ENCODE data around the gene HAPLN3. TPM values are rescaled to one million over a fixed set of nuclear protein-coding genes. Genes with fewer than 3 reads are reported as not detected.

Gene HAPLN3
- total RNA-seq, 1 donor from 2014 or later, result 189 TPM

DNA sequence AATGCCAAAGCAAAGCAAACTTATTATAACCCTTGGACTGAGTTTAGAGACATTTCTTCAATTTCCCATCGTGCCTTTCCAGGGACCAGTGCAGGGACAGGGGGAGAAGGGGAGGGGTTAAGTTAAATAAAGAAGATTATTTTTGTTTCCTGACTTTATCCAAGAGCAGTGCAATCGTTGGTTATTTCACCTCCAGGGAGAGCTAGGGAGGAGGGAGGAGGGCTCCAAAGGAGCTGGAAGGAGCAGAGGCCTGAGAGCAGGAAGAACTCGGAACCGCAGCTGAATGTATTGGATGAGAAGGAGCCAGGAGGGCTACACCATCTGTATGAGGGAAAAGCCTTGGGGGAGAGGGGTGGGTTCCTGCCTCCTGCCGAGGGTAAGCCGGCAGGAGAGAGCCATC lies 20.7 kb downstream of the HAPLN3 start:
- no peak for DNase-seq (ENCODE audit: low spot score in 2 of 2)
- Histone ChIP-seq H3K4me1 (peaks cover 0 to 10% of the 10 kb centered on the region in 2 donors), H3K27me3 (no peaks in the 10 kb centered on the region), H3K27ac (peak overlapping the region; percentile 31 to 65), H3K9me3 (no peaks in the 10 kb centered on the region), H3K36me3 (peaks cover 0 to 37% of the 10 kb centered on the region in 2 donors), H3K4me3 (peak overlapping the region in 1 of 2 donors; percentile 46)
- TF ChIP-seq, protein P1, sequence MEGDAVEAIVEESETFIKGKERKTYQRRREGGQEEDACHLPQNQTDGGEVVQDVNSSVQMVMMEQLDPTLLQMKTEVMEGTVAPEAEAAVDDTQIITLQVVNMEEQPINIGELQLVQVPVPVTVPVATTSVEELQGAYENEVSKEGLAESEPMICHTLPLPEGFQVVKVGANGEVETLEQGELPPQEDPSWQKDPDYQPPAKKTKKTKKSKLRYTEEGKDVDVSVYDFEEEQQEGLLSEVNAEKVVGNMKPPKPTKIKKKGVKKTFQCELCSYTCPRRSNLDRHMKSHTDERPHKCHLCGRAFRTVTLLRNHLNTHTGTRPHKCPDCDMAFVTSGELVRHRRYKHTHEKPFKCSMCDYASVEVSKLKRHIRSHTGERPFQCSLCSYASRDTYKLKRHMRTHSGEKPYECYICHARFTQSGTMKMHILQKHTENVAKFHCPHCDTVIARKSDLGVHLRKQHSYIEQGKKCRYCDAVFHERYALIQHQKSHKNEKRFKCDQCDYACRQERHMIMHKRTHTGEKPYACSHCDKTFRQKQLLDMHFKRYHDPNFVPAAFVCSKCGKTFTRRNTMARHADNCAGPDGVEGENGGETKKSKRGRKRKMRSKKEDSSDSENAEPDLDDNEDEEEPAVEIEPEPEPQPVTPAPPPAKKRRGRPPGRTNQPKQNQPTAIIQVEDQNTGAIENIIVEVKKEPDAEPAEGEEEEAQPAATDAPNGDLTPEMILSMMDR (IDR thresholded peaks at IDR 0.05), result no peak
- intact Hi-C loops (cut with DNase I), result loop anchor here (5.0 kb wide), 1 partner anchor 217 kb away; no protein-coding TSS in a partner anchor

DNA sequence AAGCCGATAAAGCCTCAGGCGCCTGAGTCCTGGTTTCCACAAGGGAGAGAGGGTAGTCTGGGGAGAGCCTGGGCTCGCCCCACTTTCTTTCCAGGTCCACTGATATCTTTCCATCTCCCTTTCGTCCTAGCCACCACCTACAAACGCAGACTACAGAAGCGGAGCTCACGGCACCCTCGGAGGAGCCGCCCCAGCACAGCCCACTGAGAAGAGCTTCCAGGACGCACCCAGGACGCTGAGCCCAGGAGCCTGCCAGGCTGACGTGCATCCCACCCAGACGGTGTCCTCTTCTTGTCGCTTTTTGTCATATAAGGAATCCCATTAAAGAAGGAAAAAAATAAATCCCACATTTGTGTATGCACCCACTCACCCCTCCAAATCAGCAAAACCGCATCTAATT lies 21.1 kb downstream of the HAPLN3 start:
- peak overlapping the region in 1 of 2 donors; percentile 46 for H3K4me3 ChIP-seq
- TF ChIP-seq, protein P1 (IDR thresholded peaks at IDR 0.05), result no peak
- DNase-seq (ENCODE audit: low spot score in 2 of 2), result no peak
- intact Hi-C loops (cut with DNase I), result no loop called here
- no peaks in the 10 kb centered on the region for H3K27me3 ChIP-seq
- H3K4me1 ChIP-seq, result peaks cover 0 to 10% of the 10 kb centered on the region in 2 donors
- H3K36me3 ChIP-seq, result peaks cover 0 to 33% of the 10 kb centered on the region in 2 donors
- H3K27ac ChIP-seq, result peak overlapping the region; percentile 31 to 65
- no peaks in the 10 kb centered on the region for H3K9me3 ChIP-seq

DNA sequence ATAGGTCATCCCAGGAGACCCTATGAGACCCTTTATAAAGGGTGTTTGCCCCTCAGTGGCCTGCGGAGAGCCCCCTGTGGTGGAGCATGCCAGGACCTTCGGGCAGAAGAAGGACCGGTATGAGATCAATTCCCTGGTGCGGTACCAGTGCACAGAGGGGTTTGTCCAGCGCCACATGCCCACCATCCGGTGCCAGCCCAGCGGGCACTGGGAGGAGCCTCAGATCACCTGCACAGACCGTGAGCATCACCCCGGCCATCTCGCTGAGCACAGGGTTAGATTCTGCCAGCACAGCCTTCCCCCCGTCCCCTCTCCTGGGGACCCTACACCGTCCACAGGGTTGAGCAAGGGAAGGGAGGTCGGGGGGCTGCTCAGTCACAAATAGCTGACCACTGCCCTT lies 21.6 kb downstream of the HAPLN3 start:
- intact Hi-C loops (cut with DNase I), result no loop called here

DNA sequence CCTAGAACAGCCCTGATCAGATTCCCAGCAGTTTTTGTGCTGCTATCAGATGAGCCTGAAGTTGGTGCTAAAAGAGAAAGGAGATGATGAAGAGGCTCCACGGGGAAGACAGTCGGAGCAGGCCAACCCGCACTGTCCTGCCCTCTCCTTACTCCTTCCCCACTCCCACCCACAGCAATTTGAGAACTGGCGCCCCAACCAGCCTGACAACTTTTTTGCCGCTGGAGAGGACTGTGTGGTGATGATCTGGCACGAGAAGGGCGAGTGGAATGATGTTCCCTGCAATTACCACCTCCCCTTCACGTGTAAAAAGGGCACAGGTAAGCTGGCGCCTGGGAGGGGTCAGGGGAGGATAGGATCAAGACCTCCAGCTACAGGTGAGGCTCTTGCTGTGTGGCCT lies 22.6 kb downstream of the HAPLN3 start:
- TF ChIP-seq, protein P1 (IDR thresholded peaks at IDR 0.05), result no peak
- Histone ChIP-seq H3K4me3 (no peak overlapping the region), H3K4me1 (peaks cover 0 to 10% of the 10 kb centered on the region in 2 donors), H3K27ac (no peak overlapping the region), H3K9me3 (no peaks in the 10 kb centered on the region), H3K36me3 (peaks cover 0 to 17% of the 10 kb centered on the region in 2 donors), H3K27me3 (no peaks in the 10 kb centered on the region)
- intact Hi-C loops (cut with DNase I), result no loop called here
- no peak for DNase-seq (ENCODE audit: low spot score in 2 of 2)

More for the DNA sequence above, 21.6 kb downstream of the HAPLN3 start:
- peak overlapping the region; percentile 31 to 65 for H3K27ac ChIP-seq
- H3K36me3 ChIP-seq, result peaks cover 0 to 28% of the 10 kb centered on the region in 2 donors
- TF ChIP-seq, protein P1 (IDR thresholded peaks at IDR 0.05), result no peak
- DNase-seq (ENCODE audit: low spot score in 2 of 2), result no peak
- H3K4me1 ChIP-seq, result peaks cover 0 to 10% of the 10 kb centered on the region in 2 donors
- no peak overlapping the region for H3K4me3 ChIP-seq
- H3K9me3 ChIP-seq, result no peaks in the 10 kb centered on the region
- H3K27me3 ChIP-seq, result no peaks in the 10 kb centered on the region

DNA sequence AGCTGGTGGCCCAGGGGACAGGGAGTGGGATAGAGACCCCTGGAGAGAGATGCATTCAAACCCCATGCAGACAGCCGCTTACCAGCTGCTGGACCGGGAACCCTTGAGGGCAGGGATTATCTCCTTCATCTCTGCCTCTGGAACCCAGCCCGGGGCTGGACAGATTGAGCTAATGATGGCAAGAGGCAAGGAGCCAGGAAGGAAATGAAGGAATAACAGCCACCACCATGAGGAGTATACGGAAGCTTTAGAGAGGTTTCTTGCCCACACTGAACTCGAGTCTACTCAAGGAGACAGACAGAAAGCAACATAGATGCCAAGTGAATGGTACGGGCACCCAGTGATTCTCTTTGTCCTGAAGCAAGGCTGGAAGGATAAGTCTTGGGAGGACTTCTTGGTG lies 23.2 kb downstream of the HAPLN3 start:
- Histone ChIP-seq H3K4me3 (no peak overlapping the region), H3K4me1 (peaks cover 0 to 10% of the 10 kb centered on the region in 2 donors), H3K27ac (no peak overlapping the region), H3K27me3 (no peaks in the 10 kb centered on the region), H3K36me3 (peaks cover 0 to 13% of the 10 kb centered on the region in 2 donors), H3K9me3 (no peaks in the 10 kb centered on the region)
- intact Hi-C loops (cut with DNase I), result no loop called here
- TF ChIP-seq, protein P1 (IDR thresholded peaks at IDR 0.05), result no peak
- DNase-seq (ENCODE audit: low spot score in 2 of 2), result no peak

DNA sequence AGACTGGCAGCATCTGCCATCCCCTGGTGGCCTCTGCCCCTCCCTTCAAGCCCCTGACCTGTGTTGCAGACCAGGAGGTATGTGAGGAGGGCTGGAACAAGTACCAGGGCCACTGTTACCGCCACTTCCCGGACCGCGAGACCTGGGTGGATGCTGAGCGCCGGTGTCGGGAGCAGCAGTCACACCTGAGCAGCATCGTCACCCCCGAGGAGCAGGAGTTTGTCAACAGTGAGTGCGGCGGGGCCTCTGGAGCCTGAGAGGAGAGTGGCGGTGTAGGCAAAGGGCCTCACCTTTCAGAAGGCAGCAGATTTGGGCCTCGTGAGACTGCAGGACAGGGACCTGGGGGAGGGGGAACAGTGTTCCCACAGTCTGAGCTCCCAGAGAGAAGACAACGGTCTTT lies 24.0 kb downstream of the HAPLN3 start:
- H3K9me3 ChIP-seq, result no peaks in the 10 kb centered on the region
- H3K27me3 ChIP-seq, result no peaks in the 10 kb centered on the region
- DNase-seq (ENCODE audit: low spot score in 2 of 2), result no peak
- TF ChIP-seq, protein P1 (IDR thresholded peaks at IDR 0.05), result no peak
- H3K36me3 ChIP-seq, result peaks cover 0 to 5% of the 10 kb centered on the region in 2 donors
- no peak overlapping the region for H3K4me3 ChIP-seq
- H3K4me1 ChIP-seq, result peaks cover 0 to 10% of the 10 kb centered on the region in 2 donors
- no peak overlapping the region for H3K27ac ChIP-seq
- intact Hi-C loops (cut with DNase I), result no loop called here
